Measurements from ENCODE around the gene FIG4.
"Not testable (repeated sequence)": the region's sequence is repeated elsewhere in the genome, so short reads cannot be mapped to it uniquely, and the experiment has no call there.

DNA sequence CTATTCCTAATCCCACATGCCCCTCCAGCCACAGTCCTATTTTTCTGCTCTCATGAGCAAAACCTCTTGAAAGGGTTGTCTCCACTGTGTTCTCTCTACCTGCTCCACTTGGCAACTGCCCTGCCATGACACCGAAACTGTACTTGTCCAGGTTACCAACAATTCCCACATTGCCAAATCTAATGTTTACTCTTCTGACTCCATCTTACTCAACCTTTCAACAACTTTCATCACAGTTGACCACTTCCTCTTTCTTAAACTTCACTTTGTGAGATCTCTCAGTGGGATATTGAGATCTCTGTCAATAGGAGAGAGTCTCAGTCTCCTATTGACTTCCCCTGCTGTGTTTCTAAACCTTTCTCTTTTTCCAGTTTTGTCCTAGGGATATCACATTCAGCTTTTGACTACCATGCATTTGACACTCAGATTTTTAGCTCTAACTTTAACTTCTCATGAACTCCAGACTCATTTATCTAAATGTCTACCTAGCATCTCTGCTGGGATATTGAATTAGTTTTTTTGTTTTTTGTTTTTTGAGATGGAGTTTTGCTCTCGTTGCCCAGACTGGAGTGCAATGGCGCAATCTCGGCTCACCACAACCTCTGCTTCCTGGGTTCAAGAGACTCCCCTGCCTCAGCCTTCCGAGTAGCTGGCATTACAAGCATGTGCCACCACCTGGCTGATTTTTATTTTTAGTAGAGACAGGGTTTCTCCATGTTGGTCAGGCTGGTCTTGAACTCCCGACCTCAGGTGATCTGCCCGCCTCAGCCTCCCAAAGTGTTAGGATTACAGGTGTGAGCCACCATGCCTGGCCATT, 81.1 kb downstream of the FIG4 start:
- TF ChIP-seq POLR2A, CTCF (IDR thresholded peaks at IDR 0.05): not testable (repeated sequence)
